NOMO-1 treated with dmso at 0.1 percent for 144 hours (cell line): ENCODE measurements around the gene SLC6A9.

ENCODE experiments used
- DNase-seq: peaks from one replicate; lab custom pipeline; 2025; ENCODE audit not compliant: unreplicated experiment; lab: John Stamatoyannopoulos, UW

SLC6A9 gene

GRCh38 chr1:43949678-43950077 is 81.6 kb downstream of the SLC6A9 start:
- DNase-seq, result no peak

GRCh38 chr1:43947874-43948437 is 83.3 kb downstream of the SLC6A9 start:
- no peak for DNase-seq

GRCh38 chr1:43947061-43947873 is 84.0 kb downstream of the SLC6A9 start:
- no peak for DNase-seq
